SK-N-MC (cell line): ENCODE data around the gene MCL1.

Source experiments
- EZH2 ChIP-seq: fragments of 200-600 bp; sonication (generic); IDR thresholded peaks from one replicate; pipeline ENCODE4 v1.6.1; 2017; ENCODE audit warnings: antibody characterized with exemption
- POLR2AphosphoS5 ChIP-seq: IDR thresholded peaks from 2 replicates; pipeline ENCODE4 v1.6.1; 2012; ENCODE audit warnings: mild to moderate bottlenecking, low read depth, low read length, borderline replicate concordance

GRCh38 chr1:150557813-150558212 is 21.6 kb downstream of the MCL1 start:
- TF ChIP-seq EZH2 (no peak), POLR2AphosphoS5 (no peak)
